RCC 7860 (cell line): ENCODE data around the gene TOMM20.
"Not testable (repeated sequence)": the region's sequence is repeated elsewhere in the genome, so short reads cannot be mapped to it uniquely, and the experiment has no call there.

Experiments
- DNase-seq: peaks from one replicate; pipeline ENCODE4 v3.0.0-alpha.2; 2015; ENCODE audit warnings: low spot score
- FAIRE-seq: peaks from 2 replicates; lab custom pipeline; 2012; peaks lifted over from hg19 to GRCh38; lab: Jason Lieb, UNC

The TOMM20 gene

GRCh38 chr1:235105051-235106043, 23.3 kb downstream of the TOMM20 start:
- FAIRE-seq = no peak
- DNase-seq = no peak

- DNase-seq (no peak), FAIRE-seq (no peak)
Observed at GRCh38 chr1:235102993-235103411, 25.6 kb downstream of the TOMM20 start.

GRCh38 chr1:235102259-235102582, 26.4 kb downstream of the TOMM20 start:
- DNase-seq (no peak), FAIRE-seq (no peak)

GRCh38 chr1:235101558-235102258, 26.9 kb downstream of the TOMM20 start:
- FAIRE-seq = no peak

GRCh38 chr1:235100194-235100772, 28.4 kb downstream of the TOMM20 start:
- FAIRE-seq (no peak), DNase-seq (no peak)

More at GRCh38 chr1:235101558-235102258, 26.9 kb downstream of the TOMM20 start:
- DNase-seq = no peak

GRCh38 chr1:235098991-235099390, 29.6 kb downstream of the TOMM20 start:
- FAIRE-seq (no peak), DNase-seq (no peak)

GRCh38 chr1:235098547-235098946, 30.1 kb downstream of the TOMM20 start:
- no peak for DNase-seq
- FAIRE-seq = no peak

- not testable (repeated sequence) for DNase-seq
Observed at GRCh38 chr1:235097501-235097900, 31.1 kb downstream of the TOMM20 start.

GRCh38 chr1:235095938-235096562, 32.6 kb downstream of the TOMM20 start:
- DNase-seq = no peak
- FAIRE-seq = no peak

More at GRCh38 chr1:235097501-235097900, 31.1 kb downstream of the TOMM20 start:
- FAIRE-seq = not testable (repeated sequence)

GRCh38 chr1:235093696-235094592, 34.7 kb downstream of the TOMM20 start:
- FAIRE-seq (peak; percentile 31), DNase-seq (peak; percentile 42)

- DNase-seq (no peak), FAIRE-seq (no peak)
Observed at GRCh38 chr1:235093013-235093695, 35.5 kb downstream of the TOMM20 start.

- FAIRE-seq, DNase-seq: not testable (repeated sequence)
Observed at GRCh38 chr1:235092415-235092814, 36.2 kb downstream of the TOMM20 start.

GRCh38 chr1:235092045-235092406, 36.6 kb downstream of the TOMM20 start:
- not testable (repeated sequence) for DNase-seq, FAIRE-seq

GRCh38 chr1:235091319-235092044, 37.2 kb downstream of the TOMM20 start:
- DNase-seq, FAIRE-seq: not testable (repeated sequence)

GRCh38 chr1:235090406-235091069, 38.1 kb downstream of the TOMM20 start:
- FAIRE-seq = no peak
- no peak for DNase-seq

GRCh38 chr1:235088907-235089306, 39.7 kb downstream of the TOMM20 start:
- FAIRE-seq = no peak
- DNase-seq = no peak

- FAIRE-seq (no peak), DNase-seq (no peak)
Observed at GRCh38 chr1:235088430-235088829, 40.2 kb downstream of the TOMM20 start.

GRCh38 chr1:235087906-235088305, 40.7 kb downstream of the TOMM20 start:
- FAIRE-seq (no peak), DNase-seq (no peak)
